Endothelial cell of umbilical vein (primary cell): ENCODE data around the gene CHSY3.

ENCODE experiments used
- MAX ChIP-seq: IDR thresholded peaks from 2 replicates; pipeline ENCODE4 v1.6.1; 2011; ENCODE audit not compliant: insufficient read depth, insufficient read length
- POLR2A ChIP-seq: IDR thresholded peaks from 2 replicates; pipeline ENCODE4 v1.6.1; 2012; ENCODE audit warnings: low read depth, mild to moderate bottlenecking, control low read depth, low read length
- POLR2AphosphoS5 ChIP-seq: IDR thresholded peaks from 2 replicates; pipeline ENCODE4 v1.6.1; 2012; ENCODE audit warnings: low read depth, mild to moderate bottlenecking, control low read depth, low read length, moderate library complexity; ENCODE audit not compliant: insufficient read depth
- TF ChIP-seq, protein P1 (sequence below), 2 donors: IDR thresholded peaks; 1 replicate in 1 of 2; 2 replicates in 1 of 2; pipeline ENCODE4 v1.5.1; 2011; ENCODE audit warnings: low read length in 2 of 2, mild to moderate bottlenecking in 2 of 2, moderate library complexity in 2 of 2, control low read depth in 1 of 2, inconsistent platforms in 1 of 2, low read depth in 1 of 2; ENCODE audit not compliant: insufficient read depth in 1 of 2; ENCODE audit errors: extremely low read depth in 1 of 2

- TF ChIP-seq MAX (no peak), POLR2AphosphoS5 (no peak), POLR2A (no peak)
- TF ChIP-seq, protein P1, sequence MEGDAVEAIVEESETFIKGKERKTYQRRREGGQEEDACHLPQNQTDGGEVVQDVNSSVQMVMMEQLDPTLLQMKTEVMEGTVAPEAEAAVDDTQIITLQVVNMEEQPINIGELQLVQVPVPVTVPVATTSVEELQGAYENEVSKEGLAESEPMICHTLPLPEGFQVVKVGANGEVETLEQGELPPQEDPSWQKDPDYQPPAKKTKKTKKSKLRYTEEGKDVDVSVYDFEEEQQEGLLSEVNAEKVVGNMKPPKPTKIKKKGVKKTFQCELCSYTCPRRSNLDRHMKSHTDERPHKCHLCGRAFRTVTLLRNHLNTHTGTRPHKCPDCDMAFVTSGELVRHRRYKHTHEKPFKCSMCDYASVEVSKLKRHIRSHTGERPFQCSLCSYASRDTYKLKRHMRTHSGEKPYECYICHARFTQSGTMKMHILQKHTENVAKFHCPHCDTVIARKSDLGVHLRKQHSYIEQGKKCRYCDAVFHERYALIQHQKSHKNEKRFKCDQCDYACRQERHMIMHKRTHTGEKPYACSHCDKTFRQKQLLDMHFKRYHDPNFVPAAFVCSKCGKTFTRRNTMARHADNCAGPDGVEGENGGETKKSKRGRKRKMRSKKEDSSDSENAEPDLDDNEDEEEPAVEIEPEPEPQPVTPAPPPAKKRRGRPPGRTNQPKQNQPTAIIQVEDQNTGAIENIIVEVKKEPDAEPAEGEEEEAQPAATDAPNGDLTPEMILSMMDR (IDR thresholded peaks at IDR 0.05; ENCODE audit: extremely low read depth in 1 of 2, insufficient read depth in 1 of 2, low read depth in 1 of 2, low read length in 2 of 2), result no peak
These were observed 194.7 kb downstream of the CHSY3 start for GRCh38 chr5:130099008-130099407.
